Panc1 (cell line): ENCODE results near the gene UBE2Q1.

Experiments
- CTCF ChIP-seq: fragments of 450-650 bp; IDR thresholded peaks from 2 replicates; pipeline ENCODE4 v1.5.1; 2017; ENCODE audit warnings: mild to moderate bottlenecking
- POLR2AphosphoS5 ChIP-seq: IDR thresholded peaks from 2 replicates; pipeline ENCODE4 v1.6.1; 2012; ENCODE audit warnings: mild to moderate bottlenecking, low read depth, low read length, moderate library complexity
- REST ChIP-seq, 2 experiments: IDR thresholded peaks; 2 replicates each; pipeline ENCODE4 v1.6.1; 2011 to 2012; ENCODE audit warnings: low read depth in 2 of 2, control low read depth in 1 of 2, low read length in 1 of 2, mild to moderate bottlenecking in 1 of 2, moderate library complexity in 1 of 2; ENCODE audit not compliant: insufficient read depth in 1 of 2
- SIN3A ChIP-seq: IDR thresholded peaks from 2 replicates; pipeline ENCODE4 v1.6.1; 2012; ENCODE audit warnings: low read depth, mild to moderate bottlenecking, low read length, moderate library complexity, borderline replicate concordance; ENCODE audit not compliant: insufficient read depth
- TCF7L2 ChIP-seq: IDR thresholded peaks from 2 replicates; pipeline ENCODE4 v1.6.1; 2011; ENCODE audit warnings: mild to moderate bottlenecking, low read depth, low read length, inconsistent platforms

- no peak for TF ChIP-seq CTCF
- TF ChIP-seq REST (IDR thresholded peaks at IDR 0.05; ENCODE audit: insufficient read depth in 1 of 2, low read depth in 2 of 2, low read length in 1 of 2) = no peak
- TF ChIP-seq TCF7L2 = no peak
- TF ChIP-seq POLR2AphosphoS5 = no peak
- TF ChIP-seq SIN3A = no peak
Observed at GRCh38 chr1:154599658-154600057, 41.2 kb upstream of the UBE2Q1 start.
